Activated CD8-positive, alpha-beta T cell treated with anti-CD3 and anti-CD28 coated beads for 36 hours (primary cell): ENCODE measurements around the gene CHST13. TPM values are rescaled to one million over a fixed set of nuclear protein-coding genes. Genes with fewer than 3 reads are reported as not detected.

Source experiments
- ATAC-seq: fragments of 200-7000 bp; cut with Tn5 transposase; one replicate; pipeline ENCODE4 v1.10.0; 2021; ENCODE audit warnings: mild to moderate bottlenecking, moderate library complexity
- CTCF ChIA-PET: fragments of 350-600 bp; sonication (Branson Sonifier 250); formaldehyde crosslinking; loops from one replicate; lab custom pipeline; 2021; ENCODE audit warnings: antibody characterized with exemption; lab: Charles Lee
- POLR2A ChIA-PET: fragments of 350-600 bp; sonication (Branson Sonifier 250); formaldehyde crosslinking; loops from one replicate; lab custom pipeline; 2021; ENCODE audit warnings: antibody characterized with exemption; lab: Charles Lee
- DNase-seq: peaks from one replicate; pipeline ENCODE4 v3.0.0-alpha.2; 2020
- H3K27ac Mint-ChIP-seq: one replicate; pipeline ENCODE4 v1.8.0; 2021; ENCODE audit warnings: mild to moderate bottlenecking, mixed read lengths
- H3K27me3 Mint-ChIP-seq: one replicate; pipeline ENCODE4 v1.8.0; 2021; ENCODE audit warnings: mixed read lengths
- H3K36me3 Mint-ChIP-seq: one replicate; pipeline ENCODE4 v1.8.0; 2021; ENCODE audit warnings: low read depth, mixed read lengths
- H3K4me1 Mint-ChIP-seq: one replicate; pipeline ENCODE4 v1.8.0; 2021; ENCODE audit warnings: low read depth, mixed read lengths
- H3K4me3 Mint-ChIP-seq: one replicate; pipeline ENCODE4 v1.8.0; 2021; ENCODE audit warnings: mild to moderate bottlenecking, moderate library complexity, mixed read lengths
- H3K9me3 Mint-ChIP-seq: one replicate; pipeline ENCODE4 v1.8.0; 2021; ENCODE audit warnings: mixed read lengths
- CTCF ChIP-seq: fragments of 200-600 bp; IDR thresholded peaks from one replicate; pipeline ENCODE4 v1.8.0; 2022; ENCODE audit warnings: antibody characterized with exemption, mild to moderate bottlenecking
- intact Hi-C: fragments of 100-400 bp; cut with micrococcal nuclease; formaldehyde crosslinking; loops from one replicate; pipeline ENCODE4 v1.10.0; 2022
- total RNA-seq, 2 experiments: library from RNA; stranded (reverse); gene quantifications; one replicate each; pipeline ENCODE4 v1.2.3, GENCODE V29; 2021

The CHST13 gene
- total RNA-seq = not detected

GRCh38 chr3:126523745-126524428 lies at the start of gene CHST13:
Gene CHST13 (plus strand): TSS chr3:126524155. CDS start chr3:126524333, 178 bp downstream.
- CTCF ChIA-PET = interaction anchor here (0.9 to 2.4 kb wide), 6 partner anchors 12 to 932 kb away, joined by 3 to 19 read pairs (median 5); no protein-coding TSS in a partner anchor
- H3K9me3 Mint-ChIP-seq = no peaks in the 10 kb centered on the region
- POLR2A ChIA-PET = no interaction called here

GRCh38 chr3:126474498-126475412 lies 49.2 kb upstream of the CHST13 start:
- ChIA-PET POLR2A (interaction anchor here (0.6 to 0.7 kb wide), 3 partner anchors 12 to 1124 kb away, joined by 3 read pairs; no protein-coding TSS in a partner anchor), CTCF (interaction anchor here (0.6 to 1.5 kb wide), 3 partner anchors 9 to 48 kb away, joined by 3 to 4 read pairs (median 4); no protein-coding TSS in a partner anchor)
- H3K9me3 Mint-ChIP-seq = no peaks in the 10 kb centered on the region
- ATAC-seq (no peak), DNase-seq (peak; percentile 61)
- H3K36me3 Mint-ChIP-seq = peaks cover 39% of the 10 kb centered on the region
- no peaks in the 10 kb centered on the region for H3K27me3 Mint-ChIP-seq
- intact Hi-C loops = no loop called here
- TF ChIP-seq CTCF = no peak
- H3K4me1 Mint-ChIP-seq = peaks cover 37% of the 10 kb centered on the region
- H3K27ac Mint-ChIP-seq = peak overlapping the region; percentile 70
- H3K4me3 Mint-ChIP-seq = peak overlapping the region; percentile 82

More at GRCh38 chr3:126523745-126524428, at the start of gene CHST13:
- Mint-ChIP-seq H3K27ac (no peak within 1 kb of the TSS), H3K27me3 (peaks cover 11% of the 10 kb centered on the region), H3K36me3 (no peaks in the 10 kb centered on the region), H3K4me1 (no peaks in the 10 kb centered on the region), H3K4me3 (peak within 1 kb of the TSS; percentile 3)
- TF ChIP-seq CTCF = no peak
- intact Hi-C loops = no loop called here
- DNase-seq (peak; percentile 7), ATAC-seq (peak; percentile 60)

GRCh38 chr3:126475413-126476114 lies 48.4 kb upstream of the CHST13 start, which contains the start of gene ZXDC:
Gene ZXDC (minus strand): TSS chr3:126475891. CDS start chr3:126475865, 26 bp downstream.
- CTCF ChIA-PET = interaction anchor here (0.8 to 1.5 kb wide), 2 partner anchors 45 to 204 kb away, joined by 4 to 5 read pairs; no protein-coding TSS in a partner anchor
- peak; percentile 39 for TF ChIP-seq CTCF
- Mint-ChIP-seq H3K36me3 (peaks cover 34% of the 10 kb centered on the region), H3K9me3 (no peaks in the 10 kb centered on the region), H3K4me3 (peak within 1 kb of the TSS; percentile 82), H3K27ac (peak within 1 kb of the TSS; percentile 82), H3K27me3 (no peaks in the 10 kb centered on the region), H3K4me1 (peaks cover 32% of the 10 kb centered on the region)
- ATAC-seq (peak; percentile 89), DNase-seq (peak; percentile 92)
- POLR2A ChIA-PET = interaction anchor here (1.3 kb wide), 1 partner anchor 9 kb away, joined by 4 read pairs; no protein-coding TSS in a partner anchor
- intact Hi-C loops = no loop called here

- TF ChIP-seq CTCF = no peak
- ChIA-PET CTCF (interaction anchor here (0.8 kb wide), 1 partner anchor 203 kb away, joined by 5 read pairs; no protein-coding TSS in a partner anchor), POLR2A (interaction anchor here (0.6 to 1.3 kb wide), 3 partner anchors 8 to 560 kb away, joined by 3 to 4 read pairs (median 3); partner anchors contain the start of gene SLC41A3)
- intact Hi-C loops = no loop called here
- Mint-ChIP-seq H3K27ac (peak overlapping the region; percentile 82), H3K4me1 (peaks cover 28% of the 10 kb centered on the region), H3K36me3 (peaks cover 25% of the 10 kb centered on the region), H3K9me3 (no peaks in the 10 kb centered on the region), H3K27me3 (no peaks in the 10 kb centered on the region), H3K4me3 (peak overlapping the region; percentile 80)
- ATAC-seq = peak; percentile 14
- DNase-seq = peak; percentile 60
These were observed 47.5 kb upstream of the CHST13 start for GRCh38 chr3:126476166-126477060.
